B cell (primary cell): Measurements from ENCODE around the gene CACNA1A. TPM values are rescaled to one million over a fixed set of nuclear protein-coding genes. Genes with fewer than 3 reads are reported as not detected.

Experiments used
- ATAC-seq: fragments of 200-7000 bp; cut with Tn5 transposase; one replicate; pipeline ENCODE4 v1.10.0; 2021; ENCODE audit warnings: low read depth, mild to moderate bottlenecking, moderate number of reproducible peaks, moderate library complexity
- CTCF ChIA-PET: fragments of 350-600 bp; sonication (Branson Sonifier 250); formaldehyde crosslinking; loops from one replicate; lab custom pipeline; 2021; ENCODE audit warnings: antibody characterized with exemption, inconsistent platforms; lab: Charles Lee
- POLR2A ChIA-PET: fragments of 350-600 bp; sonication (Branson Sonifier 250); formaldehyde crosslinking; loops from one replicate; lab custom pipeline; 2021; ENCODE audit warnings: antibody characterized with exemption; lab: Charles Lee
- DNase-seq: peaks from one replicate; pipeline ENCODE4 v3.0.0; 2013
- H2AFZ ChIP-seq: 2 replicates; pipeline ENCODE4 v1.6.1; 2012; ENCODE audit warnings: mild to moderate bottlenecking, low read depth, low read length; ENCODE audit not compliant: insufficient read depth, poor library complexity, severe bottlenecking
- H3K27ac ChIP-seq, 2 donors: 1 replicate in 1 of 2; 2 replicates in 1 of 2; pipeline ENCODE4 v1.5.1; 2012 to 2013; ENCODE audit warnings: low read length in 2 of 2, mild to moderate bottlenecking in 2 of 2, moderate library complexity in 1 of 2
- H3K27me3 ChIP-seq, 4 experiments: fragments of 200-600 bp in 1 of 4; sonication (generic) in 1 of 4; replicated peaks in 1 of 4; 1 replicate in 2 of 4; 2 replicates in 2 of 4; pipeline versions ENCODE4 v1.6.1 to v1.7.0; 2013 to 2016; ENCODE audit warnings: low read length in 3 of 4, mild to moderate bottlenecking in 2 of 4, mixed read lengths in 1 of 4, moderate library complexity in 1 of 4; ENCODE audit not compliant: insufficient read depth in 4 of 4, control insufficient read depth in 3 of 4; ENCODE audit errors: control extremely low read depth in 1 of 4
- H3K36me3 ChIP-seq, 2 experiments: replicated peaks in 1 of 2; 1 replicate in 1 of 2; 2 replicates in 1 of 2; pipeline versions ENCODE4 v1.6.1 to v1.7.1; 2013; ENCODE audit warnings: low read length in 1 of 2; ENCODE audit not compliant: insufficient read depth in 2 of 2, control insufficient read depth in 1 of 2; ENCODE audit errors: control extremely low read depth in 1 of 2, extremely low read depth in 1 of 2
- H3K4me1 ChIP-seq, 2 donors: fragments of 200-600 bp in 1 of 2; sonication (generic) in 1 of 2; 1 replicate in 1 of 2; 2 replicates in 1 of 2; pipeline versions ENCODE4 v1.5.1 to v1.6.1; 2013 to 2017; ENCODE audit warnings: low read length in 2 of 2; ENCODE audit not compliant: control insufficient read depth in 2 of 2, insufficient read depth in 2 of 2
- H3K4me2 ChIP-seq: replicated peaks from 2 replicates; pipeline ENCODE3; 2012; ENCODE audit warnings: mild to moderate bottlenecking, low read depth, low read length; ENCODE audit not compliant: poor library complexity, severe bottlenecking
- H3K4me3 ChIP-seq, 5 experiments: fragments of 200-600 bp in 1 of 5; sonication (generic) in 1 of 5; 1 replicate in 3 of 5; 2 replicates in 2 of 5; pipeline versions ENCODE4 v1.5.1 to v1.7.0; 2011 to 2016; ENCODE audit warnings: low read length in 4 of 5, mild to moderate bottlenecking in 4 of 5, low read depth in 2 of 5, control low read depth in 1 of 5, moderate library complexity in 1 of 5; ENCODE audit not compliant: insufficient read depth in 1 of 5; ENCODE audit errors: control extremely low read depth in 1 of 5, extremely low read depth in 1 of 5
- H3K79me2 ChIP-seq: fragments of 200-600 bp; sonication (generic); one replicate; pipeline ENCODE4 v1.6.0; 2016; ENCODE audit warnings: low read length; ENCODE audit not compliant: control insufficient read depth, insufficient read depth
- H3K9ac ChIP-seq: fragments of 200-600 bp; sonication (generic); 2 replicates; pipeline ENCODE4 v1.6.1; 2017; ENCODE audit warnings: mild to moderate bottlenecking, low read length, moderate library complexity
- H3K9me3 ChIP-seq, 3 donors: one replicate each; pipeline versions ENCODE4 v1.6.1 to v1.7.1; 2013; ENCODE audit warnings: low read length in 2 of 3; ENCODE audit not compliant: control insufficient read depth in 2 of 3, insufficient read depth in 1 of 3; ENCODE audit errors: control extremely low read depth in 1 of 3
- H4K20me1 ChIP-seq: 2 replicates; pipeline ENCODE4 v1.6.0; 2012; ENCODE audit warnings: mild to moderate bottlenecking, low read length; ENCODE audit not compliant: insufficient read depth, control insufficient read depth, poor library complexity, severe bottlenecking
- H3K27ac Mint-ChIP-seq: one replicate; pipeline ENCODE4 v1.8.0; 2021; ENCODE audit warnings: mixed read lengths
- H3K27me3 Mint-ChIP-seq: one replicate; pipeline ENCODE4 v1.8.0; 2021; ENCODE audit warnings: mixed read lengths
- H3K4me1 Mint-ChIP-seq: one replicate; pipeline ENCODE4 v1.8.0; 2021; ENCODE audit warnings: mixed read lengths
- H3K4me3 Mint-ChIP-seq: one replicate; pipeline ENCODE4 v1.8.0; 2021; ENCODE audit warnings: mixed read lengths
- H3K9me3 Mint-ChIP-seq: one replicate; pipeline ENCODE4 v1.8.0; 2022; ENCODE audit warnings: mixed read lengths; ENCODE audit not compliant: insufficient read depth
- CTCF ChIP-seq: fragments of 200-600 bp; IDR thresholded peaks from one replicate; pipeline ENCODE4 v1.8.0; 2022; ENCODE audit warnings: antibody characterized with exemption, mild to moderate bottlenecking
- EZH2 ChIP-seq: IDR thresholded peaks from 2 replicates; pipeline ENCODE4 v1.6.1; 2012; ENCODE audit warnings: borderline replicate concordance, low read depth, mild to moderate bottlenecking, moderate library complexity, low read length; ENCODE audit not compliant: insufficient read depth, poor library complexity, severe bottlenecking
- WGBS: methylation state at CpG from one replicate; pipeline ENCODE4 v1.1.5; 2013; ENCODE audit warnings: missing lambda C conversion rate; ENCODE audit not compliant: insufficient coverage; 5-methylcytosine and 5-hydroxymethylcytosine counted together
- intact Hi-C: fragments of 100-400 bp; cut with micrococcal nuclease; formaldehyde crosslinking; loops from one replicate; pipeline ENCODE4 v1.10.0; 2022
- polyA plus RNA-seq: library from polyadenylated mRNA; depleted of rRNA; stranded (reverse); fragments of >200 nt; gene quantifications from 2 replicates; pipeline ENCODE4 v1.2.3, GENCODE V29; 2012
- total RNA-seq, 2 donors: library from RNA; stranded (reverse); fragments of 120-200 nt in 1 of 2; gene quantifications; 1 replicate in 1 of 2; 2 replicates in 1 of 2; pipeline versions ENCODE4 v1.2.3 to v1.2.4, GENCODE V29; 2013 to 2022

CACNA1A gene
- total and polyA plus RNA-seq, 2 donors (not counting 1 experiment from before 2014, with no cell fraction given): 1.2 to 1.3 TPM

DNA sequence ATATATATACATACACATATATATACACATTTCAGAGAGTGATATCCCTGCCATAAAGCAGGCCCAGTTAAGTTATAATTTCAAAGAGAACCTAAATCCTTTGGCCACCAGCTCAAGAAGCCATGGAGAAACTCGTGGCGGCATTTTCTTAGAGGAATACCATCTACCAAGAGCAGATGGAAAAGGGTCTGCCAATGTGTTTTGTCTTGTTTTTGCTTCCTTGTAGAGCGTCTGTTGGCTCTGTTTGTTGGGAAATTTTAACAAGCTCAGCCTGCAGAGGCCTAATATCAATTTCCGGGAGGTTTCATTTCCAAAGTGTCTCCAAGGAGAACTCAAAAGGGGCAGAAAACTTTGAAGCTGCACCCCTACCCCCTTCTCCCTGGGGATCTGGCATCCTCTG, 215.5 kb downstream of the CACNA1A start:
- intact Hi-C loops: no loop called here
- Histone ChIP-seq H4K20me1 (no peaks in the 10 kb centered on the region), H2AFZ (no peak overlapping the region), H3K4me3 (no peak overlapping the region), H3K4me2 (no peak overlapping the region), H3K9me3 (no peaks in the 10 kb centered on the region), H3K79me2 (no peaks in the 10 kb centered on the region), H3K27me3 (peaks cover 0 to 4% (median 0%) of the 10 kb centered on the region in 4 experiments), H3K36me3 (no peaks in the 10 kb centered on the region), H3K27ac (no peak overlapping the region), H3K9ac (no peak overlapping the region), H3K4me1 (no peaks in the 10 kb centered on the region)
- H3K4me3 Mint-ChIP-seq: no peak overlapping the region
- DNase-seq (no peak), ATAC-seq (no peak)
- TF ChIP-seq CTCF: no peak
- TF ChIP-seq EZH2: no peak
- no peak overlapping the region for H3K27ac Mint-ChIP-seq
- WGBS: 100% methylated on average over 2 of the region's 4 CpGs
- no peaks in the 10 kb centered on the region for H3K4me1 Mint-ChIP-seq
- ChIA-PET CTCF (no interaction called here), POLR2A (no interaction called here)
- peaks cover 6% of the 10 kb centered on the region for H3K27me3 Mint-ChIP-seq
- H3K9me3 Mint-ChIP-seq: no peaks in the 10 kb centered on the region

- H3K4me3 ChIP-seq: no peak overlapping the region
- H3K4me2 ChIP-seq: no peak overlapping the region
- ATAC-seq (no peak), DNase-seq (no peak)
- TF ChIP-seq CTCF (no peak), EZH2 (no peak)
- H3K9ac ChIP-seq: no peak overlapping the region
- Mint-ChIP-seq H3K27ac (no peak overlapping the region), H3K9me3 (no peaks in the 10 kb centered on the region), H3K27me3 (peaks cover 2% of the 10 kb centered on the region), H3K4me1 (no peaks in the 10 kb centered on the region), H3K4me3 (no peak overlapping the region)
- no peaks in the 10 kb centered on the region for H3K79me2 ChIP-seq
- ChIA-PET CTCF (interaction anchor here (0.7 kb wide), 1 partner anchor 10 kb away, joined by 3 read pairs; no protein-coding TSS in a partner anchor), POLR2A (no interaction called here)
- H3K36me3 ChIP-seq: no peaks in the 10 kb centered on the region
- intact Hi-C loops: no loop called here
- no peaks in the 10 kb centered on the region for H3K9me3 ChIP-seq
- H2AFZ ChIP-seq: no peak overlapping the region
- peaks cover 0 to 2% (median 0%) of the 10 kb centered on the region in 4 experiments for H3K27me3 ChIP-seq
- H3K27ac ChIP-seq: no peak overlapping the region
- H4K20me1 ChIP-seq: no peaks in the 10 kb centered on the region
- H3K4me1 ChIP-seq: no peaks in the 10 kb centered on the region
- 71% methylated on average over 1 of the region's 4 CpGs for WGBS
Measured at GRCh38 chr19:13289295-13289694, 217.0 kb downstream of the CACNA1A start.
